B cell (primary cell): Measurements from ENCODE around the gene PLAAT3. TPM values are rescaled to one million over a fixed set of nuclear protein-coding genes. Genes with fewer than 3 reads are reported as not detected.

ENCODE experiments used
- ATAC-seq: fragments of 200-7000 bp; cut with Tn5 transposase; one replicate; pipeline ENCODE4 v1.10.0; 2021; ENCODE audit warnings: low read depth, mild to moderate bottlenecking, moderate number of reproducible peaks, moderate library complexity
- CTCF ChIA-PET: fragments of 350-600 bp; sonication (Branson Sonifier 250); formaldehyde crosslinking; loops from one replicate; lab custom pipeline; 2021; ENCODE audit warnings: antibody characterized with exemption, inconsistent platforms; lab: Charles Lee
- POLR2A ChIA-PET: fragments of 350-600 bp; sonication (Branson Sonifier 250); formaldehyde crosslinking; loops from one replicate; lab custom pipeline; 2021; ENCODE audit warnings: antibody characterized with exemption; lab: Charles Lee
- DNase-seq: peaks from one replicate; pipeline ENCODE4 v3.0.0; 2013
- H2AFZ ChIP-seq: 2 replicates; pipeline ENCODE4 v1.6.1; 2012; ENCODE audit warnings: mild to moderate bottlenecking, low read depth, low read length; ENCODE audit not compliant: insufficient read depth, poor library complexity, severe bottlenecking
- H3K27ac ChIP-seq, 2 donors: 1 replicate in 1 of 2; 2 replicates in 1 of 2; pipeline ENCODE4 v1.5.1; 2012 to 2013; ENCODE audit warnings: low read length in 2 of 2, mild to moderate bottlenecking in 2 of 2, moderate library complexity in 1 of 2
- H3K27me3 ChIP-seq, 4 experiments: fragments of 200-600 bp in 1 of 4; sonication (generic) in 1 of 4; replicated peaks in 1 of 4; 1 replicate in 2 of 4; 2 replicates in 2 of 4; pipeline versions ENCODE4 v1.6.1 to v1.7.0; 2013 to 2016; ENCODE audit warnings: low read length in 3 of 4, mild to moderate bottlenecking in 2 of 4, mixed read lengths in 1 of 4, moderate library complexity in 1 of 4; ENCODE audit not compliant: insufficient read depth in 4 of 4, control insufficient read depth in 3 of 4; ENCODE audit errors: control extremely low read depth in 1 of 4
- H3K36me3 ChIP-seq, 2 experiments: replicated peaks in 1 of 2; 1 replicate in 1 of 2; 2 replicates in 1 of 2; pipeline versions ENCODE4 v1.6.1 to v1.7.1; 2013; ENCODE audit warnings: low read length in 1 of 2; ENCODE audit not compliant: insufficient read depth in 2 of 2, control insufficient read depth in 1 of 2; ENCODE audit errors: control extremely low read depth in 1 of 2, extremely low read depth in 1 of 2
- H3K4me1 ChIP-seq, 2 donors: fragments of 200-600 bp in 1 of 2; sonication (generic) in 1 of 2; 1 replicate in 1 of 2; 2 replicates in 1 of 2; pipeline versions ENCODE4 v1.5.1 to v1.6.1; 2013 to 2017; ENCODE audit warnings: low read length in 2 of 2; ENCODE audit not compliant: control insufficient read depth in 2 of 2, insufficient read depth in 2 of 2
- H3K4me2 ChIP-seq: replicated peaks from 2 replicates; pipeline ENCODE3; 2012; ENCODE audit warnings: mild to moderate bottlenecking, low read depth, low read length; ENCODE audit not compliant: poor library complexity, severe bottlenecking
- H3K4me3 ChIP-seq, 5 experiments: fragments of 200-600 bp in 1 of 5; sonication (generic) in 1 of 5; 1 replicate in 3 of 5; 2 replicates in 2 of 5; pipeline versions ENCODE4 v1.5.1 to v1.7.0; 2011 to 2016; ENCODE audit warnings: low read length in 4 of 5, mild to moderate bottlenecking in 4 of 5, low read depth in 2 of 5, control low read depth in 1 of 5, moderate library complexity in 1 of 5; ENCODE audit not compliant: insufficient read depth in 1 of 5; ENCODE audit errors: control extremely low read depth in 1 of 5, extremely low read depth in 1 of 5
- H3K79me2 ChIP-seq: fragments of 200-600 bp; sonication (generic); one replicate; pipeline ENCODE4 v1.6.0; 2016; ENCODE audit warnings: low read length; ENCODE audit not compliant: control insufficient read depth, insufficient read depth
- H3K9ac ChIP-seq: fragments of 200-600 bp; sonication (generic); 2 replicates; pipeline ENCODE4 v1.6.1; 2017; ENCODE audit warnings: mild to moderate bottlenecking, low read length, moderate library complexity
- H3K9me3 ChIP-seq, 3 donors: one replicate each; pipeline versions ENCODE4 v1.6.1 to v1.7.1; 2013; ENCODE audit warnings: low read length in 2 of 3; ENCODE audit not compliant: control insufficient read depth in 2 of 3, insufficient read depth in 1 of 3; ENCODE audit errors: control extremely low read depth in 1 of 3
- H4K20me1 ChIP-seq: 2 replicates; pipeline ENCODE4 v1.6.0; 2012; ENCODE audit warnings: mild to moderate bottlenecking, low read length; ENCODE audit not compliant: insufficient read depth, control insufficient read depth, poor library complexity, severe bottlenecking
- H3K27ac Mint-ChIP-seq: one replicate; pipeline ENCODE4 v1.8.0; 2021; ENCODE audit warnings: mixed read lengths
- H3K27me3 Mint-ChIP-seq: one replicate; pipeline ENCODE4 v1.8.0; 2021; ENCODE audit warnings: mixed read lengths
- H3K4me1 Mint-ChIP-seq: one replicate; pipeline ENCODE4 v1.8.0; 2021; ENCODE audit warnings: mixed read lengths
- H3K4me3 Mint-ChIP-seq: one replicate; pipeline ENCODE4 v1.8.0; 2021; ENCODE audit warnings: mixed read lengths
- H3K9me3 Mint-ChIP-seq: one replicate; pipeline ENCODE4 v1.8.0; 2022; ENCODE audit warnings: mixed read lengths; ENCODE audit not compliant: insufficient read depth
- CTCF ChIP-seq: fragments of 200-600 bp; IDR thresholded peaks from one replicate; pipeline ENCODE4 v1.8.0; 2022; ENCODE audit warnings: antibody characterized with exemption, mild to moderate bottlenecking
- EZH2 ChIP-seq: IDR thresholded peaks from 2 replicates; pipeline ENCODE4 v1.6.1; 2012; ENCODE audit warnings: borderline replicate concordance, low read depth, mild to moderate bottlenecking, moderate library complexity, low read length; ENCODE audit not compliant: insufficient read depth, poor library complexity, severe bottlenecking
- WGBS: methylation state at CpG from one replicate; pipeline ENCODE4 v1.1.5; 2013; ENCODE audit warnings: missing lambda C conversion rate; ENCODE audit not compliant: insufficient coverage; 5-methylcytosine and 5-hydroxymethylcytosine counted together
- intact Hi-C: fragments of 100-400 bp; cut with micrococcal nuclease; formaldehyde crosslinking; loops from one replicate; pipeline ENCODE4 v1.10.0; 2022
- polyA plus RNA-seq: library from polyadenylated mRNA; depleted of rRNA; stranded (reverse); fragments of >200 nt; gene quantifications from 2 replicates; pipeline ENCODE4 v1.2.3, GENCODE V29; 2012
- total RNA-seq, 2 donors: library from RNA; stranded (reverse); fragments of 120-200 nt in 1 of 2; gene quantifications; 1 replicate in 1 of 2; 2 replicates in 1 of 2; pipeline versions ENCODE4 v1.2.3 to v1.2.4, GENCODE V29; 2013 to 2022

The PLAAT3 gene
- total and polyA plus RNA-seq, 2 donors (not counting 1 experiment from before 2014, with no cell fraction given) = 2.3 to 3.1 TPM

GRCh38 chr11:63609536-63609935, 4.7 kb downstream of the PLAAT3 start:
- H3K27ac Mint-ChIP-seq = no peak overlapping the region
- ChIA-PET CTCF (no interaction called here), POLR2A (no interaction called here)
- H4K20me1 ChIP-seq = no peaks in the 10 kb centered on the region
- H3K4me1 ChIP-seq = peaks cover 13 to 16% of the 10 kb centered on the region in 2 donors
- H3K9me3 Mint-ChIP-seq = no peaks in the 10 kb centered on the region
- 83% methylated on average over 3 of the region's 4 CpGs for WGBS
- ATAC-seq (no peak), DNase-seq (no peak)
- no peaks in the 10 kb centered on the region for H3K36me3 ChIP-seq
- peaks cover 17% of the 10 kb centered on the region for H3K4me1 Mint-ChIP-seq
- no peak for TF ChIP-seq EZH2
- TF ChIP-seq CTCF = no peak
- H3K4me2 ChIP-seq = no peak overlapping the region
- H3K79me2 ChIP-seq = no peaks in the 10 kb centered on the region
- no peak overlapping the region for H2AFZ ChIP-seq
- intact Hi-C loops = no loop called here
- peaks cover 0 to 9% (median 0%) of the 10 kb centered on the region in 3 donors for H3K9me3 ChIP-seq
- no peak overlapping the region for H3K4me3 Mint-ChIP-seq
- H3K4me3 ChIP-seq = no peak overlapping the region
- peaks cover 0 to 14% (median 6%) of the 10 kb centered on the region in 4 experiments for H3K27me3 ChIP-seq
- H3K9ac ChIP-seq = no peak overlapping the region
- no peak overlapping the region for H3K27ac ChIP-seq
- peaks cover 17% of the 10 kb centered on the region for H3K27me3 Mint-ChIP-seq

- Histone ChIP-seq H3K9ac (no peak overlapping the region), H4K20me1 (no peaks in the 10 kb centered on the region), H3K9me3 (peaks cover 0 to 3% (median 0%) of the 10 kb centered on the region in 3 donors), H2AFZ (no peak overlapping the region), H3K36me3 (no peaks in the 10 kb centered on the region), H3K4me1 (peaks cover 5 to 8% of the 10 kb centered on the region in 2 donors), H3K27ac (no peak overlapping the region), H3K4me3 (no peak overlapping the region), H3K79me2 (no peaks in the 10 kb centered on the region), H3K4me2 (no peak overlapping the region), H3K27me3 (peaks cover 0 to 8% (median 2%) of the 10 kb centered on the region in 4 experiments)
- Mint-ChIP-seq H3K27ac (no peak overlapping the region), H3K4me3 (no peak overlapping the region), H3K4me1 (peaks cover 10% of the 10 kb centered on the region), H3K9me3 (no peaks in the 10 kb centered on the region), H3K27me3 (peaks cover 17% of the 10 kb centered on the region)
- no peak for ATAC-seq
- intact Hi-C loops = no loop called here
- no CpG with 5 or more reads among the region's 11 CpGs for WGBS
- POLR2A ChIA-PET = no interaction called here
- CTCF ChIA-PET = interaction anchor here (0.5 kb wide), 1 partner anchor 20 kb away, joined by 3 read pairs; no protein-coding TSS in a partner anchor
- TF ChIP-seq EZH2 (no peak), CTCF (no peak)
- no peak for DNase-seq
Observed at GRCh38 chr11:63608353-63609345, 5.6 kb downstream of the PLAAT3 start.
